ENCODE results near the gene LRFN2.
A peak's percentile ranks its signal among the peaks of the same experiment; 100 is the strongest.

The LRFN2 gene

DNA sequence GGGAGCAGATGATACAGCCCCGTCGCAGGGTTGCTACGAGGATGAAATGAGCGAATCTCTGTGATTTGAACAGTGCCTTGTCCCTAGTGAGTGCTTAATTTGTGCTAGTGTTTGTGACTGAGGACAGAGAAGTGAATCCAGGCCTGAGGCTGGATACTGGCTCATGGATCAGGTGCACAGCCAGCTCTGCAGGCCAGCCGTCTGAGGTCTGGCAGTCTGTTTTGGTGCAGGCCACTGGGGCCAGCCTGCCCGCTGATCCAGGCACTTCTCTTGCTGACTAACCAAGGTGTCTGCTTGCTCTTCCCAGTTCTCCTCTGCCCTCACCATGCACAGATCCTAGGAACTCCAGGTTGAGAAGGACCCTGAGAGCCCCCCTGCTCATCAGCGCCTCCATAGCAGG lies 181.0 kb downstream of the LRFN2 start:
- no peak for DNase-seq (ENCODE audit: low read depth in 1 of 2, low spot score in 1 of 2)
- in situ Hi-C loops (cut with HindIII; ENCODE audit: low pct_unique_long_range_greater_than_20kb, low sequenced_read_pairs) = no loop called here
- no peak for TF ChIP-seq JUND (IDR thresholded peaks at IDR 0.05; ENCODE audit: low read depth)

DNA sequence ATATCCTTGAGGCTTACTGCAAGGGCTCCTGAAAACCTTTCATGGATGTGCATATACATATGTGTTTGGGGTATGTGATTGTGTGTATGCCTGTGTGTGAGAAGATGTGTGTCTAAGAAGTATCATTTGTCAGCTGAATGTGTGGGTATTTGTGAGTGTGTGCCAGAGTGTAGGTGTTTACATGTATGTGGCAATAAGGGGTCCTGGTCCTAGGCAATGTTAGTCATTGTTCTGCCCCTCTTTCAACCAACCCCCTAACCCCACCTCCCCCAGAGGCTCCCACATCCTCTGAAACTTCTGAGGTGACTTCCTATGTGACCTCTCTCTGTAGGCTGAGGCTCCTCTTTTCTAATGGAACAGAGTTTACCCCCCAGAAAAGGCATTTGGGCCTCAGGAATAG lies 186.4 kb downstream of the LRFN2 start:
- in situ Hi-C loops (cut with HindIII; ENCODE audit: low pct_unique_long_range_greater_than_20kb, low sequenced_read_pairs) = no loop called here
- TF ChIP-seq JUND (IDR thresholded peaks at IDR 0.05; ENCODE audit: low read depth) = no peak
- DNase-seq (ENCODE audit: low read depth in 1 of 2, low spot score in 1 of 2) = no peak

DNA sequence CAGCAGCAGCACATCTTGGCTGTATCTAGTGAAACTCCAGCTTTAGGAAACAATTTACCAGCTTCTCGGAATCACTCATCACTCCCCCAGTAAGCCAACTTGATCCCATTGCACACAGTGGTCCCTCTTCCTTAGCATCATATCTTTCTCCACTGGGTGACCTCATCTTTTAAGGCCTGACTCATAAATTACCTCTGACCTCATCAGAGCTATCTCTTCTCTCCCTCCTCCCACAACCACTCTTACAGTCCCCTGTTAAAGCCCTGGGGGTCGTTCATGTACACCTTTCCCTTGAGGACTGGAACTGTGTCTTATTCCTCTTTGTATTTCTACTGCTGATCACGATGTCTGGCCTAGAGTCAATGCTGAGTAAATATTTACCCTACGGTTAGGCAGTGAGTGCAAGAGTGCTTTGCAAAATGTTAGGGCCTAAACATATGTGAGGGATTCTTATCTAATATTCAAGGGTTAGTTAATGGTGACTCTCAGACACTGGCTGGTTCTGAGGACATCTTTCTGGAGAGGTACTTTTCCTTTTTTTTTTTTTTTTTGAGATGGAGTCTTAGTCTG lies 187.2 kb downstream of the LRFN2 start:
- in situ Hi-C loops (cut with HindIII; ENCODE audit: low pct_unique_long_range_greater_than_20kb, low sequenced_read_pairs) = no loop called here
- TF ChIP-seq JUND (IDR thresholded peaks at IDR 0.05; ENCODE audit: low read depth) = no peak
- no peak for DNase-seq (ENCODE audit: low read depth in 1 of 2, low spot score in 1 of 2)

DNA sequence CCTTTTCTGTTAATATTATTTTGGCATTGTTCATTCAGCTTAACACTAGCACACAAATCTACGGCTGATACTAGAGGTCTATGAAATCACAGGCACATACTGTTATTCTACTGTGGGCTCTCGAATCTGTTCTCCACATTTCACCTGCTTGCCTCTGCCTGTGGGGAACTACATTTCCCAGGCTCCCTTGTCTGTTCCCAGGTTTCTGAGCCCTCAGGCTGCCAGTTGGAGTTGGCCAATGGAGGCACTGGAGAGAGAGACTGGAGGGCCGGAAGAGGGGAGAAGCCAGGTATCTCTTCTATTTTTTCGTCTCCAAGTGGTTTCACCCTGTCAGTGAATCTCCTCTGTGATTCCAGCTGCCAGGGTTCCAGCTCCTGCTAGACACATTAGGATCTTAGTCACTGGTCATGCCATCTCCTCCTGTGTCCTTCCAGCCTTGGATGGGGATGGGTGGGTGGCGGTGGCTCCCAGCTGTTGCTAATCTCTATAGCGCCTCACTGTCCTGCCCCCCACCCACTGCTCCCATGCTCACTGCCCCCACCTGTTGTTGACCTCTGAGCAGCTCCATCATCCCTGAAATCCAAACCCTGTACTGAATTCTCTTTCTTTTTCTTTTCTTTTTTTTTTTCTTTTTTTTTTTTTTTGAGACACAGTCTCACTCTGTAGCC lies 188.2 kb downstream of the LRFN2 start:
- in situ Hi-C loops (cut with HindIII; ENCODE audit: low pct_unique_long_range_greater_than_20kb, low sequenced_read_pairs) = no loop called here
- DNase-seq (ENCODE audit: low read depth in 1 of 2, low spot score in 1 of 2) = no peak
- no peak for TF ChIP-seq JUND (IDR thresholded peaks at IDR 0.05; ENCODE audit: low read depth)

DNA sequence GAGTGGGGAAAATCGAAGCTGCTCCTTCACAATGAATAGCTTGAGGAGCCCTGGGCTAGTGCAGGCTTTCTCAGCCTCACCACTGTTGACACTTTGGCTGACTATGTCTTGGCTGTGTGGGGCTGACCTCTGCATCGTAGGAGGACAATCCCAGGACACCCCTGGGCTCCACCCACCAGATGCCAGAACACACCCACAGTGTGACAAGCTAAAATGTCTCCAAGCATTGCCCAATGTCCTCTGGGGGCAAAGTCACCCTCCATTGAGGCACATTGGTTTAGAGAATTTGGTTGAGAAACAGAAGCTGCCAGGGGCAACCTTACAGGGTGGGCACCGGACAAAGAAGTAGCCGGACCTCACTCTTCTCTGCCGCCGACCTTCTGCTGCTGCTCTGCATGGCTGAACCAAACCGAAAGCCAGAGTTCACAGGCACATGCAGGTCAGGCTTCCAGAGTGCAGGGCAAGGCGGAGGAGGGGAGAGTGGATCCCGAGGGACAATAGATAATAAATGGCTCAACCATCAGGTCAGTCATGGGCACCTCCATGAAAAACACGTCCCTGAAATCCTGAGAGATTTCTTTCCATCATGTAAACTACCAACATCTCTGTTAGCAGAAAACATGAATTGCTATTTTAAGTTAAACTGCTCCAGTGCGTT lies 189.0 kb downstream of the LRFN2 start:
- in situ Hi-C loops (cut with HindIII; ENCODE audit: low pct_unique_long_range_greater_than_20kb, low sequenced_read_pairs) = no loop called here
- no peak for TF ChIP-seq JUND (IDR thresholded peaks at IDR 0.05; ENCODE audit: low read depth)
- no peak for DNase-seq (ENCODE audit: low read depth in 1 of 2, low spot score in 1 of 2)

DNA sequence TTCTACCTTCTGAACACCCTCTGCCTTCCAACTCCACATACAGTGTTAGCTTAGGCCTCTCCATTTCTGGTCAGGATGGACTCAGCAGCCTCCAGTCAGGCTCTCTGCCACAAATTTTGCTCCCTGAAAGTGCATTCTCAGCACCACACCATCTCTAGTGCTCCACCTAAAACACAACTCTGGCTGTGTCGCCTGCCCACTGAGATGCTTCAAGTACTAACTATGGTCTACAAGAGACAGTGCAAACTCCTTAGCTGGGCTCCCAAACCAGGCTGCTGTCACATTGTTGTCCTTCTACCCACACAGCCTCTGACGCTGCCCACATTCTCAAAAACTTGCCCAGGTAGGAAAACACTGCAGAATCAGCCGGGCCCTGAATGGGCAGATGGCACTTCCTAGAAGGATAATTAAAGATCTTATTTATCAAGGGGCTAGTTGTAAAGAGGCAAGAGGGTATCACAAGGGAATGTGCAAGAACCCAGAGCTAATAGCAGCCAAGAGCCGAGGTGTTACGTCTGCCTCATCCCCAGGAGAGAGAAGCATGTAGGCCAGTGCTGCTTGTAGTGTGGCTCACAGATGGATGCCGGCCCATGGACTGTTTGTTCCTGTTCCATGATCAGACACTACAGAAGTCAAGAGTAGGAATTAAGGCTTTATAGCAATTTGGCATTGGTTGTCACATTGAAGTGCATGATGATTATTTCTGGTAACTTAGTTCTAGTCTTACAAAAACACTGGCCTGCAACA lies 189.7 kb downstream of the LRFN2 start:
- no peak for DNase-seq (ENCODE audit: low read depth in 1 of 2, low spot score in 1 of 2)
- in situ Hi-C loops (cut with HindIII; ENCODE audit: low pct_unique_long_range_greater_than_20kb, low sequenced_read_pairs) = no loop called here
- no peak for TF ChIP-seq JUND (IDR thresholded peaks at IDR 0.05; ENCODE audit: low read depth)

DNA sequence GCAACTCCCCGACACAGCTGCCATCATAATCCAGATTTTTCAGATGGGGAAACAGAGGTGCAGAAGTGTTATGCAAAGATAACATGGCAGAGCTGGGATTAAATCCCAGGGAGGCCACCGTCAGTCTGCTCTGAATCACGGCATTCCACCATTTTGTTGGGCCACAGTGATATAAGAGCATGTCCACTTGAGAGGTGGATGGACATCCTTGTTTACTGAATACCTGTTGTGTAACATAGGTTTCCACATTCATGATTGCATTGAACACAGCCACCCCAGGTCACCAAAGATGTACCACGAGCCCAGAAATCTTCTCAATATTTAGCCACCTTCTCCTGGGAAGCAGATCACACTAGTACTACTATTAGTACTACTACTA lies 191.5 kb downstream of the LRFN2 start:
- no peak for TF ChIP-seq JUND (IDR thresholded peaks at IDR 0.05; ENCODE audit: low read depth)
- no peak for DNase-seq (ENCODE audit: low read depth in 1 of 2, low spot score in 1 of 2)
- in situ Hi-C loops (cut with HindIII; ENCODE audit: low pct_unique_long_range_greater_than_20kb, low sequenced_read_pairs) = no loop called here

DNA sequence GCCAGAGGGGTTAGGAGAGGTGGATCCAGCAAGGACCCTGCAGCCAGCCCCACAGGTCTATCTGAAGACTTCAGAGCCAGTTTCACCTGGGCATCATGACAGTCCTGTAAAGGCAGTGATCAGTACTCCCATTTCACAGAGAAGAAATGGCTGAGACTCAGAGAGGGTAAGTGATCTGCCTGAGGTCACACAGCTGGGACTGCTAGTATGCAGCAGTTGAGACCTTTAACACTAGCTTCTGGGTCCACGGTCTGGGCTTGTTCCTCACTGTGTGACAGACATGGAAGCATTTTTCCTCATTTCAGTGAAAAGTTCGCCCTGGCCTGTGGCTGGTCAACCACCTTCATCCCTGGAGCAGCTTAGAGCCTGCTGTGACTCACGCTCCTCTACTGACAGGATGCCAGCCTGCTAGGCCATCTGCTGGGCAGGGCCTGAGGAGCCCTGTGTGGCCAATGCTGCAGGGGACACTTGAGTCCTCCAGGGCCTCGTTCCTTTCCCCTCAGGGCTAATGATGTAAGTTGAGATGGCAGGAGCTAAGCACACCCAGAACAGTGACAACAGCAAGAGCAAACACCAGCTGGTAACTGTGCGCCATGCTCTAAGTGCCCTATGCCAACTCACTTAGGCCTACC lies 192.0 kb downstream of the LRFN2 start:
- in situ Hi-C loops (cut with HindIII; ENCODE audit: low pct_unique_long_range_greater_than_20kb, low sequenced_read_pairs) = no loop called here
- peak in 1 of 2 experiments; percentile 44 for DNase-seq (ENCODE audit: low read depth in 1 of 2, low spot score in 1 of 2)
- no peak for TF ChIP-seq JUND (IDR thresholded peaks at IDR 0.05; ENCODE audit: low read depth)

DNA sequence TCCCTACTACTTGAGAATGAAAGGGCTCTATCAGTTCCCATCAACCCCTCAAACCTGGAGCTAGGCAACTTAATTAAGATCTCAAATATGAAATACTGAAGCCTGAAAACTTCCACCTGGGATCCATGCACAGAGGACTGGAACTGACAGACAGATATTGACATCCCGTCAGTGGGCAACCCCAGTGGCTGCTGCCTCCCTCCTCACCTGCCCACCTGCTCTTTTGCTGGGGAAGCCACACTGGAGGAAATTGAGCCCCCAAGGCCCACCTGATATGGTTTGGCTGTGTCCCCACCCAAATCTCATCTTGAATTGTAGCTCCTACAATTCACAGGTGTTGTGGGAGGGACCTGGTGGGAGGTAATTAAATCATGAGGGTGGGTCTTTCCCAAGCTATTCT lies 192.8 kb downstream of the LRFN2 start:
- in situ Hi-C loops (cut with HindIII; ENCODE audit: low pct_unique_long_range_greater_than_20kb, low sequenced_read_pairs) = no loop called here
- no peak for TF ChIP-seq JUND (IDR thresholded peaks at IDR 0.05; ENCODE audit: low read depth)

DNA sequence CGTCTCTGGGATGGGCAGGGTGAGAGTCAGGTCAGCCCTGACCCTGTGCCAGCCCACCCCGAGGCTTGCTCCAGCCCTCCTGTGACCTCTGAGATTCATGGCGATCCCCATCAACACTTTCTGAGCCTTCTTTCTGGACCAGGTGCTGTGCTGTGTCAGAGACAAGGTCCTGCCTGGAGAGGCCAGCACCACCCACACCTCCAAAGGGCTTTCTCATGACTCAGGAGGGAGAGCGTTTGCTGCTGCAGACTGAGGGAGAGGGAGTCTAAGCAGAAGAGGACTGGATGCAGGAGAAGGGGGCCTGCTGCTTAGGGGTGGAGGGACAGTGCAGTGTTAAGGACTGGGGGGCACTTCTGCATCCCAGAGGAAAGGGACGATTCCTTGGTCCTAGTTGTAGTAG lies 193.5 kb downstream of the LRFN2 start:
- in situ Hi-C loops (cut with HindIII; ENCODE audit: low pct_unique_long_range_greater_than_20kb, low sequenced_read_pairs) = no loop called here
- DNase-seq (ENCODE audit: low read depth in 1 of 2, low spot score in 1 of 2) = peak in 1 of 2 experiments; percentile 18
- TF ChIP-seq JUND (IDR thresholded peaks at IDR 0.05; ENCODE audit: low read depth) = no peak

More for the DNA sequence above, 192.8 kb downstream of the LRFN2 start:
- no peak for DNase-seq (ENCODE audit: low read depth in 1 of 2, low spot score in 1 of 2)

DNA sequence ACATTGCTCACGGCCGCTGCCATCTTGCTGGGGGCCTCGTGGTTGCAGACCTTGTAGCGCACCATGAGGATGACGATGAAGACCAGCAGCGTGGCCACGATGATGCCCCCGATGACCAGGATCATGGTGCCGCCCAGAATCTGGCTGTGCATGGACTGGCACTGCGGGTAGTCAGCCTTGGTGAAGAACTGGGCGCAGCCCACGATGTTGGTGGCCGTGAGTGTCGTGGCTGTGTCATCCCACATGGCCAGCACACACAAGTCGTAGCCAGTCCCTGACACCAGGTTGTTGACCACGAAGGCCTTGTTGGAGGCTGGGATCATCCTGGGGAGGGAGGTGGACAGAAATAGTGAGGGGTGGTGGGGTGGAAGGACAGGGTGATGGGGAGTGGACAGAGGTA lies 194.6 kb downstream of the LRFN2 start:
- no peak for TF ChIP-seq JUND (IDR thresholded peaks at IDR 0.05; ENCODE audit: low read depth)
- in situ Hi-C loops (cut with HindIII; ENCODE audit: low pct_unique_long_range_greater_than_20kb, low sequenced_read_pairs) = no loop called here
- DNase-seq (ENCODE audit: low read depth in 1 of 2, low spot score in 1 of 2) = no peak

DNA sequence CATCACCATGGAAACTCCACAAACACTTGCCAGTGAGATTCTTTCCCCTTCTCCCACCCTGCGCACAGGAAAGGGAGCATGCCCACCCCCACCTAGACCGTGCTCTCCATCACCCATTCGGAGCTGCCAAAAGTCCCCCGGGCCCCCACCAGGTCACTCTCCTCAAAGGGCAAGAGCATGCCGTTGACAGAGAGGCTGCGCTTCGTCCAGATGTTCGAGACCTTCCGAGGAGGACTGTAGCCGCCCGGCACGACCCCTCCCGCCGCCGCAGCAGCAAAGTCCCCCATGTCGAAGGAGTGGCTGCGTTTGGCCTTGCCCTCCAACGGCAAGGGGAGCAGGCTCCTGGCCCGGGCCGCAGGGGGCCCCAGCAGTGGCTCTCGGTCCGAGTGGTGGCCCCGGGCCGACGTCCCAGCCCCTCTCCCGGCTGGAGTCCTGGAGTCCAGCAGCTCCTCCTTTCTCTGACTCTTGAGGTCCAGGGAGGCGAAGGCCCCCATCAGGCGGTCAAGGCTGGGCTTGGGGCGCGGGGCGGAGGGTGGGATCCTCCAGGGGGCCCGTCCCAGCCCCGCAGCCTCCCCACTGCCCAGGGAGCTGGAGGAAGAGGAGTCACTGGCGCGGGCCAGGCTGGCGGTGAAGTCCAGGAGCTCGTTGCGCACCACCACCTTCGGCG lies 195.2 kb downstream of the LRFN2 start:
- in situ Hi-C loops (cut with HindIII; ENCODE audit: low pct_unique_long_range_greater_than_20kb, low sequenced_read_pairs) = no loop called here
- no peak for TF ChIP-seq JUND (IDR thresholded peaks at IDR 0.05; ENCODE audit: low read depth)
- DNase-seq (ENCODE audit: low read depth in 1 of 2, low spot score in 1 of 2) = no peak

Measured in T47D (cell line).